H9 (cell line): ENCODE data around the gene CADM1. TPM values are rescaled to one million over a fixed set of nuclear protein-coding genes. Genes with fewer than 3 reads are reported as not detected.

ENCODE experiments used
- DNase-seq: peaks from one replicate; pipeline ENCODE4 v3.0.0-alpha.2; 2017
- H2AFZ ChIP-seq: one replicate; pipeline ENCODE4 v1.6.1; 2013; ENCODE audit warnings: mild to moderate bottlenecking, low read length, control low read depth, moderate library complexity
- H2AK5ac ChIP-seq: 2 replicates; pipeline ENCODE4 v1.6.1; 2013; ENCODE audit warnings: low read length, control low read depth, mixed read lengths; ENCODE audit not compliant: insufficient read length
- H2BK120ac ChIP-seq: one replicate; pipeline ENCODE4 v1.6.1; 2013; ENCODE audit warnings: low read depth, mild to moderate bottlenecking, low read length, control low read depth, inconsistent platforms; ENCODE audit not compliant: poor library complexity, severe bottlenecking
- H2BK12ac ChIP-seq: 2 replicates; pipeline ENCODE4 v1.6.1; 2013; ENCODE audit warnings: low read length, control low read depth, mixed read lengths, low read depth; ENCODE audit not compliant: insufficient read length
- H2BK15ac ChIP-seq: 2 replicates; pipeline ENCODE4 v1.6.1; 2013; ENCODE audit warnings: low read depth, low read length, control low read depth
- H2BK20ac ChIP-seq: one replicate; pipeline ENCODE4 v1.6.1; 2013; ENCODE audit warnings: low read depth, mild to moderate bottlenecking, low read length, control low read depth, inconsistent platforms; ENCODE audit not compliant: poor library complexity, severe bottlenecking
- H2BK5ac ChIP-seq: 2 replicates; pipeline ENCODE4 v1.6.1; 2013; ENCODE audit warnings: low read length, control low read depth, mixed read lengths; ENCODE audit not compliant: insufficient read length
- H3K14ac ChIP-seq: 2 replicates; pipeline ENCODE4 v1.6.1; 2013; ENCODE audit warnings: low read length, control low read depth; ENCODE audit not compliant: insufficient read depth
- H3K18ac ChIP-seq: 2 replicates; pipeline ENCODE4 v1.6.1; 2013; ENCODE audit warnings: low read depth, mild to moderate bottlenecking, mixed read lengths, low read length, control low read depth; ENCODE audit not compliant: insufficient read length
- H3K23ac ChIP-seq: 2 replicates; pipeline ENCODE4 v1.6.1; 2013; ENCODE audit warnings: low read length, control low read depth, mixed read lengths, low read depth; ENCODE audit not compliant: insufficient read length
- H3K23me2 ChIP-seq: 2 replicates; pipeline ENCODE4 v1.6.1; 2013; ENCODE audit warnings: low read depth, mild to moderate bottlenecking, mixed read lengths, low read length, control low read depth; ENCODE audit not compliant: insufficient read length, poor library complexity, severe bottlenecking
- H3K27ac ChIP-seq: 2 replicates; pipeline ENCODE4 v1.5.1; 2013; ENCODE audit warnings: low read length, control low read depth, mixed read lengths, low read depth; ENCODE audit not compliant: insufficient read length
- H3K27me3 ChIP-seq: 2 replicates; pipeline ENCODE4 v1.6.1; 2013; ENCODE audit warnings: low read length, control low read depth, inconsistent platforms; ENCODE audit not compliant: insufficient read depth
- H3K4ac ChIP-seq: 2 replicates; pipeline ENCODE4 v1.6.1; 2013; ENCODE audit warnings: low read depth, mild to moderate bottlenecking, control low read depth, inconsistent platforms, low read length, moderate library complexity
- H3K4me1 ChIP-seq: 2 replicates; pipeline ENCODE4 v1.6.1; 2013; ENCODE audit warnings: low read length, control low read depth, inconsistent platforms; ENCODE audit not compliant: insufficient read depth
- H3K4me2 ChIP-seq: 2 replicates; pipeline ENCODE4 v1.6.1; 2013; ENCODE audit warnings: low read length, control low read depth, mixed read lengths; ENCODE audit not compliant: insufficient read length, insufficient read depth
- H3K56ac ChIP-seq: 2 replicates; pipeline ENCODE4 v1.6.1; 2013; ENCODE audit warnings: low read depth, mild to moderate bottlenecking, mixed read lengths, low read length, control low read depth; ENCODE audit not compliant: insufficient read length
- H3K79me1 ChIP-seq: 2 replicates; pipeline ENCODE4 v1.6.1; 2013; ENCODE audit warnings: low read depth, mild to moderate bottlenecking, moderate library complexity, low read length, control low read depth, inconsistent platforms; ENCODE audit not compliant: insufficient read depth, poor library complexity, severe bottlenecking
- H3K79me2 ChIP-seq: 2 replicates; pipeline ENCODE4 v1.6.1; 2013; ENCODE audit warnings: low read length, control low read depth, inconsistent platforms; ENCODE audit not compliant: insufficient read depth
- H3K9ac ChIP-seq: 2 replicates; pipeline ENCODE4 v1.6.1; 2013; ENCODE audit warnings: low read length, control low read depth, mixed read lengths; ENCODE audit not compliant: insufficient read length; ENCODE audit errors: extremely low read depth
- H3K9me3 ChIP-seq: one replicate; pipeline ENCODE4 v1.6.1; 2013; ENCODE audit warnings: low read depth, low read length, inconsistent platforms; ENCODE audit not compliant: control insufficient read depth
- H3T11ph ChIP-seq: one replicate; pipeline ENCODE4 v1.6.1; 2013; ENCODE audit warnings: mild to moderate bottlenecking, low read length, control low read depth, inconsistent platforms
- H4K20me1 ChIP-seq: one replicate; pipeline ENCODE4 v1.6.1; 2013; ENCODE audit not compliant: control insufficient read depth, insufficient read length, insufficient read depth
- H4K5ac ChIP-seq: 2 replicates; pipeline ENCODE4 v1.6.1; 2013; ENCODE audit warnings: low read depth, mild to moderate bottlenecking, mixed read lengths, low read length, control low read depth; ENCODE audit not compliant: insufficient read length
- H4K8ac ChIP-seq: replicated peaks from 2 replicates; pipeline ENCODE4 v1.6.1; 2013; ENCODE audit warnings: low read length, control low read depth, mixed read lengths, low read depth; ENCODE audit not compliant: insufficient read length
- H4K91ac ChIP-seq: 2 replicates; pipeline ENCODE4 v1.6.1; 2013; ENCODE audit warnings: low read depth, mild to moderate bottlenecking, moderate library complexity, mixed read lengths, low read length, control low read depth; ENCODE audit not compliant: insufficient read length
- H3K27ac Mint-ChIP-seq, 3 experiments: 2 replicates in 2 of 3; 3 replicates in 1 of 3; pipeline ENCODE4 v1.8.0; 2020 to 2021; ENCODE audit warnings: mixed read lengths in 3 of 3, mild to moderate bottlenecking in 1 of 3, moderate library complexity in 1 of 3
- H3K27me3 Mint-ChIP-seq: 2 replicates; pipeline ENCODE4 v1.8.0; 2021; ENCODE audit warnings: low read depth, mild to moderate bottlenecking, moderate library complexity, mixed read lengths
- H3K36me3 Mint-ChIP-seq, 3 experiments: 2 replicates in 2 of 3; 3 replicates in 1 of 3; pipeline ENCODE4 v1.8.0; 2020 to 2021; ENCODE audit warnings: low read depth in 3 of 3, mixed read lengths in 3 of 3; ENCODE audit not compliant: insufficient read depth in 1 of 3
- H3K4me1 Mint-ChIP-seq, 2 experiments: 2 replicates each; pipeline ENCODE4 v1.8.0; 2020; ENCODE audit warnings: mixed read lengths in 2 of 2
- H3K4me3 Mint-ChIP-seq, 2 experiments: 2 replicates in 1 of 2; 3 replicates in 1 of 2; pipeline ENCODE4 v1.8.0; 2020 to 2021; ENCODE audit warnings: mild to moderate bottlenecking in 2 of 2, mixed read lengths in 2 of 2, moderate library complexity in 1 of 2
- H3K9me3 Mint-ChIP-seq, 2 experiments: 2 replicates in 1 of 2; 3 replicates in 1 of 2; pipeline ENCODE4 v1.8.0; 2020; ENCODE audit warnings: mild to moderate bottlenecking in 2 of 2, mixed read lengths in 2 of 2, moderate library complexity in 1 of 2
- WGBS: extraction: QIAGEN DNeasy Blood & Tissue Kit; methylation state at CpG from one replicate; pipeline ENCODE4 v1.1.7; 2013; ENCODE audit warnings: missing lambda C conversion rate, low lambda C conversion rate, mixed read lengths; ENCODE audit not compliant: insufficient read length; ENCODE audit errors: extremely low coverage; 5-methylcytosine and 5-hydroxymethylcytosine counted together
- total RNA-seq: library from RNA; stranded (reverse); gene quantifications from 2 replicates; pipeline ENCODE4 v1.2.1, GENCODE V29; 2021
- TF ChIP-seq, protein P1 (sequence below): fragments of 200-600 bp; sonication (generic); conservative IDR thresholded peaks from 3 replicates; pipeline ENCODE4 v1.8.0; 2021; ENCODE audit warnings: antibody characterized with exemption, mild to moderate bottlenecking

CADM1 gene
- total RNA-seq, 1 experiment from 2014 or later: 11.9 TPM

DNA sequence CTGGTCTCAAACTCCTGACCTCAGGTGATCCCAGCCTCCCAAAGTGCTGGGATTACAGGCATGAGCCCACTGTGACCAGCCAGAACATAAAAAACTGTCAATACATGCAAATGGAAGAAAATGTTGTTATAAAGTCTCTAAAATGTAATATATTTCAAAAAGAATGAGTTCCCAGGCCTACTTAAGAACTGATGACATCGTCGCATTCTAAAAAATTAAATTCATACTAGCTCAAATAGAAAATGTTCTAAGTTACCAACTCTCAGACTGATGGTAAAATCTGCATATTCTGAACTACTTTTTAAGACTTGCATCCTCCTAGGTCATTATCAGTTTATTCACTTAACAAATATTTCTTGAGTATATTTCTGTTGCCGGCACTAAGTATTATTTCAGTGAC, 163.3 kb downstream of the CADM1 start:
- H3K18ac ChIP-seq: no peak overlapping the region
- Mint-ChIP-seq H3K4me1 (peaks cover 0 to 6% of the 10 kb centered on the region in 2 experiments; a peak in 1 of 4 replicates), H3K4me3 (no peak overlapping the region), H3K27ac (no peak overlapping the region), H3K36me3 (no peaks in the 10 kb centered on the region), H3K9me3 (no peaks in the 10 kb centered on the region), H3K27me3 (peaks cover 6% of the 10 kb centered on the region; the same call in 1 of the 2 replicates)
- H4K8ac ChIP-seq: no peak overlapping the region
- H3K4ac ChIP-seq: no peak overlapping the region
- no peak overlapping the region for H2BK120ac ChIP-seq
- H3K27me3 ChIP-seq: no peaks in the 10 kb centered on the region
- H2BK5ac ChIP-seq: no peak overlapping the region
- WGBS: no CpG with 5 or more reads among the region's 3 CpGs
- no peaks in the 10 kb centered on the region for H3K4me1 ChIP-seq
- H4K20me1 ChIP-seq: no peaks in the 10 kb centered on the region
- H3K9ac ChIP-seq: no peak overlapping the region
- no peak overlapping the region for H2AK5ac ChIP-seq
- no peak overlapping the region for H2BK15ac ChIP-seq
- no peaks in the 10 kb centered on the region for H3K23me2 ChIP-seq
- H3K79me2 ChIP-seq: no peaks in the 10 kb centered on the region
- no peak overlapping the region for H3K23ac ChIP-seq
- TF ChIP-seq, protein P1, sequence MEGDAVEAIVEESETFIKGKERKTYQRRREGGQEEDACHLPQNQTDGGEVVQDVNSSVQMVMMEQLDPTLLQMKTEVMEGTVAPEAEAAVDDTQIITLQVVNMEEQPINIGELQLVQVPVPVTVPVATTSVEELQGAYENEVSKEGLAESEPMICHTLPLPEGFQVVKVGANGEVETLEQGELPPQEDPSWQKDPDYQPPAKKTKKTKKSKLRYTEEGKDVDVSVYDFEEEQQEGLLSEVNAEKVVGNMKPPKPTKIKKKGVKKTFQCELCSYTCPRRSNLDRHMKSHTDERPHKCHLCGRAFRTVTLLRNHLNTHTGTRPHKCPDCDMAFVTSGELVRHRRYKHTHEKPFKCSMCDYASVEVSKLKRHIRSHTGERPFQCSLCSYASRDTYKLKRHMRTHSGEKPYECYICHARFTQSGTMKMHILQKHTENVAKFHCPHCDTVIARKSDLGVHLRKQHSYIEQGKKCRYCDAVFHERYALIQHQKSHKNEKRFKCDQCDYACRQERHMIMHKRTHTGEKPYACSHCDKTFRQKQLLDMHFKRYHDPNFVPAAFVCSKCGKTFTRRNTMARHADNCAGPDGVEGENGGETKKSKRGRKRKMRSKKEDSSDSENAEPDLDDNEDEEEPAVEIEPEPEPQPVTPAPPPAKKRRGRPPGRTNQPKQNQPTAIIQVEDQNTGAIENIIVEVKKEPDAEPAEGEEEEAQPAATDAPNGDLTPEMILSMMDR: no peak
- no peak overlapping the region for H3T11ph ChIP-seq
- no peak overlapping the region for H4K5ac ChIP-seq
- H3K27ac ChIP-seq: no peak overlapping the region
- H2AFZ ChIP-seq: no peak overlapping the region
- H3K9me3 ChIP-seq: no peaks in the 10 kb centered on the region
- H3K56ac ChIP-seq: no peak overlapping the region
- no peak overlapping the region for H2BK12ac ChIP-seq
- no peak overlapping the region for H3K4me2 ChIP-seq
- H2BK20ac ChIP-seq: no peak overlapping the region
- DNase-seq: no peak
- H4K91ac ChIP-seq: no peak overlapping the region
- no peak overlapping the region for H3K14ac ChIP-seq
- no peaks in the 10 kb centered on the region for H3K79me1 ChIP-seq
